NCI-H2081 (cell line): Measurements from ENCODE around the gene WDR75.
"Not testable (repeated sequence)": the region's sequence is repeated elsewhere in the genome, so short reads cannot be mapped to it uniquely, and the experiment has no call there.

Experiments
- DNase-seq, 2 experiments: peaks; one replicate each; lab custom pipeline; 2025; lab: John Stamatoyannopoulos, UW

Gene WDR75

GRCh38 chr2:189440947-189441708 is at the start of gene WDR75:
WDR75 (plus strand) TSS chr2:189441474; CDS start chr2:189441493, 19 bp downstream.
- DNase-seq = peak; percentile 91 to 96

GRCh38 chr2:189393440-189394111 is 47.7 kb upstream of the WDR75 start:
- no peak for DNase-seq

- no peak for DNase-seq
These were observed 46.7 kb upstream of the WDR75 start for GRCh38 chr2:189394525-189394924.

GRCh38 chr2:189402932-189403331 is 38.3 kb upstream of the WDR75 start:
- no peak for DNase-seq

- no peak for DNase-seq
These were observed 34.6 kb upstream of the WDR75 start for GRCh38 chr2:189406586-189407233.

GRCh38 chr2:189407281-189408209 is 33.7 kb upstream of the WDR75 start:
- DNase-seq = no peak

- DNase-seq = no peak
These were observed 33.0 kb upstream of the WDR75 start for GRCh38 chr2:189408294-189408693.

- DNase-seq = no peak
These were observed 32.1 kb upstream of the WDR75 start for GRCh38 chr2:189409131-189409530.

- no peak for DNase-seq
These were observed 31.6 kb upstream of the WDR75 start for GRCh38 chr2:189409647-189410046.

- no peak for DNase-seq
These were observed 29.4 kb upstream of the WDR75 start for GRCh38 chr2:189411860-189412259.

- peak in 1 of 2 experiments; percentile 40 for DNase-seq
These were observed 28.8 kb upstream of the WDR75 start for GRCh38 chr2:189412330-189412953.

GRCh38 chr2:189413249-189413648 is 28.0 kb upstream of the WDR75 start:
- no peak for DNase-seq

- DNase-seq = no peak
These were observed 19.6 kb upstream of the WDR75 start for GRCh38 chr2:189421644-189422043.

- no peak for DNase-seq
These were observed 16.3 kb upstream of the WDR75 start for GRCh38 chr2:189424961-189425360.

- no peak for DNase-seq
These were observed 15.6 kb upstream of the WDR75 start for GRCh38 chr2:189425676-189426075.

- DNase-seq = no peak
These were observed 14.4 kb upstream of the WDR75 start for GRCh38 chr2:189426886-189427285.

GRCh38 chr2:189427872-189428271 is 13.4 kb upstream of the WDR75 start:
- DNase-seq = no peak

- not testable (repeated sequence) for DNase-seq
These were observed 10.8 kb upstream of the WDR75 start for GRCh38 chr2:189430448-189430847.

GRCh38 chr2:189435803-189436202 is 5.5 kb upstream of the WDR75 start:
- not testable (repeated sequence) for DNase-seq

- DNase-seq = no peak
These were observed 3.3 kb upstream of the WDR75 start for GRCh38 chr2:189437926-189438325.

GRCh38 chr2:189439342-189439741 is 1.9 kb upstream of the WDR75 start:
- DNase-seq = no peak

GRCh38 chr2:189440644-189440946 is 679 bp upstream of the WDR75 start:
- DNase-seq = no peak
